Right lobe of liver (tissue), 6 donors: ENCODE measurements around the gene ALDH1L1. TPM values are rescaled to one million over a fixed set of nuclear protein-coding genes. Genes with fewer than 3 reads are reported as not detected.

ENCODE experiments used
- ATAC-seq, 4 donors: fragments of 200-7000 bp; cut with Tn5 transposase; one replicate each; pipeline ENCODE4 v1.9.1; 2020; ENCODE audit warnings: mild to moderate bottlenecking in 4 of 4, moderate library complexity in 4 of 4
- DNase-seq, 3 donors: peaks; one replicate each; pipeline ENCODE4 v3.0.0-alpha.2; 2020
- H3K27ac ChIP-seq, 3 donors: fragments of 200-600 bp; one replicate each; pipeline ENCODE4 v1.8.0; 2022
- H3K27me3 ChIP-seq, 2 donors: fragments of 200-600 bp; one replicate each; pipeline ENCODE4 v1.8.0; 2022
- H3K36me3 ChIP-seq, 4 donors: fragments of 200-600 bp; sonication (generic) in 1 of 4; one replicate each; pipeline versions ENCODE4 v1.5.1 to v1.8.0; 2017 to 2022; ENCODE audit warnings: control low read depth in 1 of 4
- H3K4me1 ChIP-seq, 4 donors: fragments of 200-600 bp; sonication (generic) in 1 of 4; one replicate each; pipeline versions ENCODE4 v1.5.1 to v1.8.0; 2017 to 2022; ENCODE audit warnings: control low read depth in 1 of 4
- H3K4me3 ChIP-seq, 3 donors: fragments of 200-600 bp; one replicate each; pipeline ENCODE4 v1.8.0; 2022
- H3K9me3 ChIP-seq, 4 donors: fragments of 200-600 bp; sonication (generic) in 1 of 4; one replicate each; pipeline versions ENCODE4 v1.5.1 to v1.8.0; 2017 to 2022; ENCODE audit warnings: control low read depth in 1 of 4
- CTCF ChIP-seq, 4 donors: fragments of 200-600 bp in 3 of 4; fragments of 450-650 bp in 1 of 4; IDR thresholded peaks; one replicate each; pipeline versions ENCODE4 v1.5.1 to v1.8.0; 2016 to 2022; ENCODE audit warnings: antibody characterized with exemption in 4 of 4, mild to moderate bottlenecking in 2 of 4
- POLR2A ChIP-seq: fragments of 450-650 bp; IDR thresholded peaks from one replicate; pipeline ENCODE4 v1.6.1; 2017; ENCODE audit warnings: antibody characterized with exemption, mild to moderate bottlenecking
- WGBS: methylation state at CpG from one replicate; pipeline ENCODE4 v1.1.6; 2018; ENCODE audit warnings: low coverage, low lambda C conversion rate; ENCODE audit not compliant: insufficient coverage; ENCODE audit errors: missing lambda C conversion rate; 5-methylcytosine and 5-hydroxymethylcytosine counted together
- intact Hi-C, 2 donors: fragments of 100-400 bp; cut with DNase I; formaldehyde crosslinking; loops; one replicate each; pipeline versions ENCODE4 v1.11.2 to v1.14.1; 2022
- total RNA-seq, 6 experiments: library from RNA; depleted of rRNA in 2 of 6; stranded (reverse); fragments of >200 nt in 2 of 6; fragmentation: NEBNext Ultra II Directional in 3 of 6; extraction: Animal tissue kit (Norgen Biotek cat#: 25700) in 3 of 6; gene quantifications; one replicate each; pipeline versions ENCODE4 v1.1.0 to v1.2.4, GENCODE V29; 2016 to 2023
- donor health status: DM: no; HTN: yes; CAD: no.
- donor health status: DM: no; HTN: no; CAD: no.
- donor health status: DM: no; HTN: no; CAD: no.
- donor health status: DM: no; HTN: yes; CAD: no.
- donor health status: DM: no; HTN: yes; CAD: no.

Gene ALDH1L1
- total RNA-seq, 6 experiments from 2014 or later = 94.9 to 962 (median 353) TPM

DNA sequence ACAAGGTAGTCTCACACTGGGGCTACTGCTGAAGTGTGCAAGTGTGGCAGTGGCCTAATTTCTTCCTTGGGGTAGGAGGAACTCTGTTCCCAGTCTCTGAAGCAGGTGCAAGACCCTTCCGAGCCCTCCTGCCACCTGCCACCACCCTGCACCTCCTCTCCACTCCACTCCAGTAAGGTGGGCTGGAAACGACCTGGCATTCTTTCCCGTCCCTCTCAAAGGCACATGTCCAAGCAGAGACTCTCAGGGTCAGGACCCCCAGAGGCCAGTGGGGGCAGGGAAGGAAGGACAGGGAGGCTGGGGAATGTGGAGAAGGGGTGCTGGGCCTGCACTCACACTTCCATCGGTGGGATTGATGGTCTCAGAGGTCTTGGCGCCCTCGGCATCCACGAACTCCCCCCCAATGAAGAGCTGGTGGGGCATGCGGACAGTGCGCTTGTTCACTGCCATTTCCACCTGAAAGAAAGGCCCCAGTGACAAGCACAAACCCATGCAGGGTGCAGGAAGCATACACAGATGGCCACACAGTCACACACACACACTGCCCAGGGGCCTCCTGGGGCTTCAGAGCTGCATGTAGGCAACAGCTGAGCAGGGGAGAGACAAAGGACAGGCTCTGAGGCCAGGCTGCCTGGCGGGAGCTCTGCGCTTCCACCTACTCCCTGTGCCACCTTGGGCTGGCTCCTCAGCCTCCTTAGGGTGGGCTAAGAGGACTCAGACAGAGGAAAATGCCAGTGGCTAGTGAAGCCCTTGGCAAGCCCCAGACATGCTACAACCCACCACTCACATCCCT, 43.8 kb downstream of the ALDH1L1 start:
- Histone ChIP-seq H3K27me3 (no peaks in the 10 kb centered on the region), H3K4me3 (no peak overlapping the region), H3K36me3 (peaks cover 0 to 100% (median 28%) of the 10 kb centered on the region in 4 donors), H3K9me3 (no peaks in the 10 kb centered on the region), H3K4me1 (no peaks in the 10 kb centered on the region), H3K27ac (no peak overlapping the region)
- intact Hi-C loops = loop anchor here (10.0 kb wide), 2 partner anchors 68 to 258 kb away; partner anchors contain the start of gene CFAP100 (in 1 of the 2)
- 20% methylated on average over 1 of the region's 11 CpGs for WGBS
- ATAC-seq = no peak
- TF ChIP-seq POLR2A = no peak
- TF ChIP-seq CTCF (IDR thresholded peaks at IDR 0.05) = no peak
- peak; percentile 8 to 48 (median 39) for DNase-seq

DNA sequence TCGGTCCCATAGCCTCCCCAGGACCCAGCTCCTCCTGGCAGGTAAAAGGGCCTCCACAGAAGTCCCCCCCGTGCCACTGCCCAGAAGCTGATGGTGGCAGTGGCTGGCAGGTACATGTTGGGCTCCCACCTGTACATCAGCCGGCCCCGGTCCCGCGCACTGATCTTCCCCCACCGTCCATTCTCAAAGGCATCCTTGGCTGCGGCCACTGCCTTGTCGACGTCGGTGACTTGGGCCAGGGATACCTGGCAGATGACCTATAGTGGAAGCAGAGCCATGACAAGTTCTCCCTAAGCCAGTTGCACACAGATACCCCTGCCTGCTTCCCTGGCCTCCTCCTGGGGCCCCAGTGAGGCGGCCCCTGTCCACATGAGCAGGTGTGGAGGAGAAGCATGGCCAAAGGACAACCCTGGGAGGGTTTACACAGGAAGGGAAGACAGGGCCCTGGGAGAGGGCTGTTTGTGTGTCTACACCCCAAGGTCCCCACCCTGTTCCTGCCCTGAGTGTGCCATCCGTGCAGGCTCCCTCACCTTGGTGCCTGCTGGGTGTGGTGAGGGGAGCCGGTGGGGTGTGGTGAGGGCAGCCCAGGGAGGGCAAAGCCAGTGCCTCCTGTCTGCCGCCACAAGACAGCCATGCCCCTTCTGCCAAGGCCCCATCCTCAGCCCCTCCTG, 44.8 kb downstream of the ALDH1L1 start:
- intact Hi-C loops = loop anchor here (10.0 kb wide), 2 partner anchors 69 to 259 kb away; partner anchors contain the start of gene CFAP100 (in 1 of the 2)
- ATAC-seq = peak in 2 of 4 donors; percentile 1
- no peaks in the 10 kb centered on the region for H3K4me1 ChIP-seq
- peaks cover 0 to 100% (median 31%) of the 10 kb centered on the region in 4 donors for H3K36me3 ChIP-seq
- 90% methylated on average over 2 of the region's 15 CpGs for WGBS
- H3K27me3 ChIP-seq = no peaks in the 10 kb centered on the region
- H3K27ac ChIP-seq = no peak overlapping the region
- H3K4me3 ChIP-seq = no peak overlapping the region
- no peaks in the 10 kb centered on the region for H3K9me3 ChIP-seq
- TF ChIP-seq CTCF (IDR thresholded peaks at IDR 0.05) = no peak
- no peak for TF ChIP-seq POLR2A
- DNase-seq = peak; percentile 15 to 53 (median 44)

GRCh38 chr3:126135071-126135405, 45.3 kb downstream of the ALDH1L1 start:
- Histone ChIP-seq H3K36me3 (peaks cover 0 to 100% (median 33%) of the 10 kb centered on the region in 4 donors), H3K27ac (no peak overlapping the region), H3K4me1 (no peaks in the 10 kb centered on the region), H3K9me3 (no peaks in the 10 kb centered on the region), H3K27me3 (no peaks in the 10 kb centered on the region), H3K4me3 (no peak overlapping the region)
- TF ChIP-seq POLR2A = no peak
- TF ChIP-seq CTCF (IDR thresholded peaks at IDR 0.05) = no peak
- no CpG with 5 or more reads among the region's 3 CpGs for WGBS
- no peak for ATAC-seq
- intact Hi-C loops = loop anchor here (10.0 kb wide), 2 partner anchors 70 to 260 kb away; partner anchors contain the start of gene CFAP100 (in 1 of the 2)
- DNase-seq = peak in 2 of 3 donors; percentile 40 to 41

DNA sequence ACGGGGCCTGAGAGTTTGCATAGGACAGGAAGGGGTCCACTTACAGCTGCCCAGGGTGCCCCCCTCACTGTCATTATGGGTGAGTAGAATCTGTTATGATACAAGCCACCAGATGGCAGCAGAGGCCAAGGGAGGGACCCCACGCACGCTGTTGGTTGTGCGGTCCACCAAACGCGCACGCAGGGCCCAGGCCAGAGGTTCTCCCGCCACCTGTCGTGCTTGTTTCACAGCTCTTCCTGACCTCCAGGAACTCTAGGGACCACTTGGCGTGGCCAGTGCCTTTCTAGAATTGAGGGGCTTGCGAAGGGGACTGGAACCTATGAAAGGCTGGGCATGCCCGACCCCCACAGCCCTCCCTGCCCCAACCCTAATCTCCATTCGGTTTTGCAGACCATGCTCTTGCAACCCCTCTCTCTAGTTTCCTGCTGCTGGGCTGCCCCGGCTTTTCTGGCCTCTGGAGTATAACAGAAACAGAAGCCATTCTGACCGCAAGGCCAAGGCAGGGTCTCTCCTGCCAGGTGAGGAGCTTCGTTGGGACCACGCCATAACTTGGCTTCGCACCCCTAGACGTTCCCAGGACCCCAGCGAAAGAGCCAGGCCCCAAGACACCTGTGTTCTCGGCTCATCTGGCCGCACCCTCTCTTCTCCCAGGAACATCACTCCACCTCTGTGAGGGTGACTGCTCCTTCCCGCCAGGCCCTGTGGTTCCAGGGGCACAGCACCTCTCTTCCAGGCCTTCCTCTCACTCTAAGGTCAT, 46.0 kb downstream of the ALDH1L1 start:
- Histone ChIP-seq H3K4me1 (no peaks in the 10 kb centered on the region), H3K9me3 (no peaks in the 10 kb centered on the region), H3K36me3 (peaks cover 0 to 100% (median 36%) of the 10 kb centered on the region in 4 donors), H3K4me3 (no peak overlapping the region), H3K27ac (no peak overlapping the region), H3K27me3 (no peaks in the 10 kb centered on the region)
- DNase-seq (peak; percentile 41 to 57 (median 57)), ATAC-seq (peak; percentile 11 to 69 (median 44))
- TF ChIP-seq CTCF (IDR thresholded peaks at IDR 0.05) = peak; percentile 57 to 73 (median 64)
- no peak for TF ChIP-seq POLR2A
- WGBS = 41% methylated on average over 7 of the region's 23 CpGs
- intact Hi-C loops = loop anchor here (10.0 kb wide), 2 partner anchors 70 to 260 kb away; partner anchors contain the start of gene CFAP100 (in 1 of the 2)
